HG02840 (cell line): ENCODE results near the gene SPINT1.

Experiments used
- ATAC-seq: cut with Tn5 transposase; IDR thresholded peaks from one replicate; pipeline ENCODE4 v1.9.1; 2021; ENCODE audit warnings: mild to moderate bottlenecking, moderate library complexity, moderate number of reproducible peaks; ENCODE audit not compliant: unreplicated experiment, low FRiP score

The SPINT1 gene, protein sequence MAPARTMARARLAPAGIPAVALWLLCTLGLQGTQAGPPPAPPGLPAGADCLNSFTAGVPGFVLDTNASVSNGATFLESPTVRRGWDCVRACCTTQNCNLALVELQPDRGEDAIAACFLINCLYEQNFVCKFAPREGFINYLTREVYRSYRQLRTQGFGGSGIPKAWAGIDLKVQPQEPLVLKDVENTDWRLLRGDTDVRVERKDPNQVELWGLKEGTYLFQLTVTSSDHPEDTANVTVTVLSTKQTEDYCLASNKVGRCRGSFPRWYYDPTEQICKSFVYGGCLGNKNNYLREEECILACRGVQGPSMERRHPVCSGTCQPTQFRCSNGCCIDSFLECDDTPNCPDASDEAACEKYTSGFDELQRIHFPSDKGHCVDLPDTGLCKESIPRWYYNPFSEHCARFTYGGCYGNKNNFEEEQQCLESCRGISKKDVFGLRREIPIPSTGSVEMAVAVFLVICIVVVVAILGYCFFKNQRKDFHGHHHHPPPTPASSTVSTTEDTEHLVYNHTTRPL

DNA sequence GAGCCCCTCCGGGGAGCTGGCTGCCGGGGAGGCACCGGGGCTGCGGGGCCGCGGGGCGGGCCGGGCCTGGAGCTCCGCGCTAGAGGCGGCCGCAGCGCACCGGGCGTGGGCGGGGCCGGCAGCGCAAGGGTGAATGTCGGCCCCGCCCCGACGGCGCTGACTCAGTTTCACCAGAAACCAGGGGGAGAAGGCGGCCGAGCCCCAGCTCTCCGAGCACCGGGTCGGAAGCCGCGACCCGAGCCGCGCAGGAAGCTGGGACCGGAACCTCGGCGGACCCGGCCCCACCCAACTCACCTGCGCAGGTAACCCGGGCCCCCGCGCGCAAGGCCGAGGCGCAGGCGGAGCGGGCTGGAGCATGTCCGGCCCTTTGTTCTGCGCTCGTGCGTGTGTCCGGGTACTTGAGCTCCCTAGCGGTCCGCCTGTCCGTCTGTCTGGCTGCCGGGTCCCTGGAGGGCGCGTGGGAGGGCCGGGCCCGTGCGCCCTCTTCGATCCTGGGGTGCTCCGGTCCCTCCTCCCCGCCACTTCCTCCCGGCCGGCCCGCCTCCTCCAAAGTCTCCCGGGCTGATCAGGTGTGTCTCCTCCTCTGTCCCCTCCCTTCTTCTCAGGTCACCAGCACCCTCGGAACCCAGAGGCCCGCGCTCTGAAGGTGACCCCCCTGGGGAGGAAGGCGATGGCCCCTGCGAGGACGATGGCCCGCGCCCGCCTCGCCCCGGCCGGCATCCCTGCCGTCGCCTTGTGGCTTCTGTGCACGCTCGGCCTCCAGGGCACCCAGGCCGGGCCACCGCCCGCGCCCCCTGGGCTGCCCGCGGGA is at the start of gene SPINT1:
Gene SPINT1 (plus strand): TSS at position 164 of the 811 bp plus-strand sequence. CDS start 507 bp downstream, at position 671.
- ATAC-seq, result no peak

DNA sequence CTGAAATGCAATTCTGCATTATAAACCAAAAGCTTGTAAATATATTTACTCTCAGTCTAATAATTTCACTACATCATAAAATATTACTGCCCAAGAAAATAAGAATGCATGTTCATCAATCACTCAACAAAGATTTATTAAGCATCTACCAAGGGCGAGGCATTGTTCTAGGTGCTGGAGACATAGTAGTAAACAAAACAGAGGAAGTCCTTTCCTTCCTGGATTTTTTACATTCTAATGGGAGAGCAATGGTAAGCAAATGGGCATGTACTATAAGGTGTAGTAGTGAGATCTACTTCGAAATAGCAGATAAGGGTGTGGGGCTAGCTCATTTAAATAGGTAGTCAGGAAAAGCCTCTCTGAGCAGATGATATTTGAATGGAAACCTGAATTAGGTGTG is 47.8 kb upstream of the SPINT1 start:
- no peak for ATAC-seq

DNA sequence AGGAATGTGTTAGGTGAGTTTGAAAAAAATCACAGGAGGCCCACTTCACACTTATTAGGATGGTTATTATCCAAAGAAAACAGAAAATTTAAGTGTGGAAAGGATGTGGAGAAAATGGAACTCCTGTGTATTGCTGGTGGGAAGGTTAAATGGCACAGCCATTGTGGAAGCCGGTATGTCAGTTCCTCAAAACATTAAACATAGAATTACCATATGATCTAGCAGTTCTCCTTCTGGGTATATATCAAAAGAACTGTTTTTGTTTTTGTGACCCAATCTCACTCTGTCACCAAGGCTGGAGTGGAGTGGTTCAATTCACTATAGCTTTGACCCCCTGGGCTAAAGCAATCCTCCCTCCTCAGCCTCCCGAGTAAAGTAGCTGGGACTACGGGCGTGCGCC is 47.3 kb upstream of the SPINT1 start:
- ATAC-seq, result no peak

DNA sequence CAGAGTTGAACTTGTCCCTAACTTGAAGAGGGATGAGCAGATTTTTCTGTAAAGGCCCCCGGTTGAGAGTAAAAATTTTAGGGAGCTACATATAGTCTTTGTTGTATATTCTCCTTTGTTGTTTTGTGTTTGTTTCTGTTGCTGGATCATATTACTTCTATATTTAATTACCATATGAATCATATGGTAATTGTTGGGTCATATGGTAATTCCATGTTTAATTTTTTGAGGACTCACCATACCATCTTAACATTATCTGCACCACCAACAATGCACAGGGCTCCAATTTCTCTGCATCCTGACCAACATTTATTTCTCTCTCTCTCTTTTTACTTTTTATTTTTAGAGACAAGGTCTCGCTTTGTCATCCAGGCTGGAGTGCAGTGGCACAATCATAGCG is 44.3 kb upstream of the SPINT1 start:
- no peak for ATAC-seq

DNA sequence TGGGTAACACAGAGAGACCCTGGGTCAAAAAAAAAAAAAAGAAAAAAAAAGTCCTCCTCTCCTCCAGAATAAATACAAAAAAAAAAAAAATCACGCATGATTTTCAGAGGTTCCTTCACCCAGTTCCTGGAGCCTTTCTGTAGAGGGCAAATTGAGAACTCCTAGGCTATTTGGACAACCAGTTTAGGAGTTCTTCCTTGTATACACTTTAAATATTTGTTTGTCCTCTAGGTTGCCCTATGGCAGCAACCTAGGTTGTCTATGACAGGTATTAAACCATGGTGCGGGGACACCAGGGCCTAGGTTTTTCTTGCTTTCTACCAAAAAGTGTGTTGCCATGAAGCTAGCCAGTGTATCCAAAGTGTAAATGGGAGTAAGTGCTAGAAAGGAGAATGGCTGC is 40.8 kb upstream of the SPINT1 start:
- no peak for ATAC-seq

DNA sequence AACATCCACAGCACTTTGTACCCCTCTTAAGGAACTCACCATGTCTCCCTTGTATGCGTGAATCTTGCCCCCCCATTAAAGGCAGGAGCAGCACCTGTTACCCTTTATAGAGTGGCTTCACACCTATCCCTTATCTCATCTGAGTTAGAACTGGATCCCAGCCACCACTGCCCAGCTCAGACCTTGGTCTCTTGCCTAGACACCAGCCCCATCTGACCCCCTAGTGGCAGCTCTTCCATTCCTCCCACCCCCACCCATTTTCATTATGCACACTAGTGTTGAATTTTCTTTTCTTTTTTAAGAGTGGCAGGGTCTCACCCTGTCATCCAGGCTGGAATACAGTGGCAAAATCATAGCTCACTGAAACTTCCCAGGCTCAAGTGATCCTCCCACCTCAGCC is 40.2 kb upstream of the SPINT1 start:
- ATAC-seq, result no peak

DNA sequence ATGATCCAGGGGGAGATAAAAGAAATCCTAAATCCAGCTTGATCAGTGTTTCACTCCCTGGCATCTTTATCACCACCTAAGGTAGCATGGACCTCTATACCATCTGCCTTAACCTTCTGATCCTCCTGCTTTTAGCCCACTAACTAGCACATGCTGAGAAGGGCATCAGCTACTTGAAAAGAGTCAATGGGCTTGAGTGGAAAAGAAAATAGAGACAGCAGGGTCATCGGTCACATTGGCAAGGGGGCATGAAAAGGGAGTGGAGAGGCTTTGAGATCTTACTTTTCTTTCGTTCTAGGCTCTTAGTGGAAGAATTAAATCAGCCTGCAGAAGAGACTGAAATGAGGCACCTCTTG is 37.2 kb upstream of the SPINT1 start:
- ATAC-seq, result no peak

DNA sequence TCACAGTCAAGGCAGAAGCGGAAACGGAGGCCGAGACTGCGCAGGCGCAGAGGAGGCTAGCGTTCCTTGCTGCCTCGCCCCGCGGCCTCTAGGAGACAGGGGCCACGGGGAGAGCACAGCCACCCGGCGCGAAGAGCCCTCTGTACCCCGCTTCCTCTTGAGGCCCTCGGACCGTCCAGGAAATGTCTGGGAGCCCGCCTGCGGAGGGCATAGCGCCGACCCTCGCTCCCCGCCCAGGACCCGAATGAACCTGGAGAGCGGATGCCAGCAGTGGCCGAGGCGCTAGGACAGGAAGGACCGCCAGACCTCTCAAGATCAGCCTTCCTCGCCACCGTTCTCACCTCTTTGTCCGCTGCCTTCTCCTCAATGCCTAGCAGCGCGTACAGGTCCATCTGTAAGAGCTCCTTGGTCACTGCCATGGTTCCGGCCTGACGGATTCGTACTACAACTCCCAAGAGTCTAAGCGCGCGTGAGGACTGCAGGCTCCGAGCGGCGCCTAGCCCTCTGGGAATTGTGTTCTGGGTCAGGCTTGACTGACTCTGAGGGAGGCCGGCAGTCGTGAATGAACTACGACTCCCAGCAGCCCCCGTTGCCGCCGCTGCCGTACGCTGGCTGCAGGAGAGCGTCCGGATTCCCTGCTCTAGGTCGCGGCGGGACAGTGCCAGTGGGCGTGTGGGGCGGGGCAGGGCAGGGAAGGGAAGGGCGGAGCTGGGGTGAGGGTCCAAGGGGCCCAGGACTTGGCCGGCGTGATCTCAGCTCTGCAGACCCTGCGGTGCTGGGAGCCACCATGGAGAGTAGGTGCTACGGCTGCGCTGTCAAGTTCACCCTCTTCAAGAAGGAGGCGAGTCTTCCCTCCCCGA is 36.6 kb upstream of the SPINT1 start, which contains the start of the genes DNAJC17 and ZFYVE19:
Gene DNAJC17 (minus strand): TSS at position 446 of the 860 bp plus-strand sequence. CDS start 27 bp downstream, at position 419.
Gene ZFYVE19 (plus strand): TSS at position 62 of the 860 bp plus-strand sequence. CDS start 501 bp downstream, at position 563.
- ATAC-seq, result peak; percentile 91

DNA sequence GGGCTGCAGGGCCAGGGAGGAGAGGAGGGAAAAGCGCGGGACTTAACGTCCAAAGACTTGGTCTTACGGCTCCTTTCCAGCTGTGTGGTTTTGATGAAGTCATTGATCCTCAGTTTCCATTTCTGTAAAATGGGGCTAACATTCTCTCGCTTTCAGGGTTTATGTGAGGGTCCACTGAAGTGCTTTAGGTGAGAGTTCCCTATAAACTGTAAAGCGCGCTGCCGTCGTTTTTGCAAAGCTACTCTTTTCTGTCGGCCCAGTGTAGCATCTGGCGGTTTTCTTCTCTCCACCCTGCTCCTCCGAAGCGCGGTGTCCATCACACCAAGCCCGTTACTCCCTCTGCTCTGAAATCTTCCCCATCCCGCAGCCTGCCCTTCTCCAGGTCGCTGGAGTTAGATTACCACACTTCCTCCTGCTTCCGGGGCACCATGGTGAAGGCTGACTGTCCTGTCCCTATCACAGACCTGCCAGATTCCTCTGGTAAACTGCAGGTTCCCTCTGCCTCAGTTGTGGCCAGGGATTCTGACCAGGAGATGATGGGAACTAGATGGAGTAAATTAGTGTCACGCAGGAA is 35.9 kb upstream of the SPINT1 start:
- ATAC-seq, result no peak

DNA sequence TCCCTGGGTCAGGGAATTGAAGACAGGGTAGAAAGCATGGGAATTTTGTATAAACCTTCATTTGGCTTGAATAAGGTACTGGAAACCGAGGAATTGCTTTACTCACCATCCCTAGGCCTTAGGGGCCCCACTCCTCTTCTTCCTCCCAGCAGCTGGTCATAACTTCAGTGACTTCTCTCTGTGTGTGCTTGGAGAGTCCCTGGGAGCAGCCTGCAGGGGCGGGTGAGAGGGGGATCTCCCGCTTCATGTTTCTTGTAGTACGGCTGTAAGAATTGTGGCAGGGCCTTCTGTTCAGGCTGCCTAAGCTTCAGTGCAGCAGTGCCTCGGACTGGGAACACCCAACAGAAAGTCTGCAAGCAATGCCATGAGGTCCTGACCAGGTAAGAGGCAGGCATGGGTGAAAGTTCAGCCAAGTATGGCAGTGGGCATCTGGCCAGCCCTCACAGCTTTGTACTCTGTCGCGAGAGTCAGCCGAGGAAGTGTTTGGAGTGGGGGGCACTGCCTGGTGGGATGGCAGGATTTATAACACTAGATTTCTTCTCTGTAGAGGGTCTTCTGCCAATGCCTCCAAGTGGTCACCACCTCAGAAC is 34.9 kb upstream of the SPINT1 start:
- no peak for ATAC-seq

DNA sequence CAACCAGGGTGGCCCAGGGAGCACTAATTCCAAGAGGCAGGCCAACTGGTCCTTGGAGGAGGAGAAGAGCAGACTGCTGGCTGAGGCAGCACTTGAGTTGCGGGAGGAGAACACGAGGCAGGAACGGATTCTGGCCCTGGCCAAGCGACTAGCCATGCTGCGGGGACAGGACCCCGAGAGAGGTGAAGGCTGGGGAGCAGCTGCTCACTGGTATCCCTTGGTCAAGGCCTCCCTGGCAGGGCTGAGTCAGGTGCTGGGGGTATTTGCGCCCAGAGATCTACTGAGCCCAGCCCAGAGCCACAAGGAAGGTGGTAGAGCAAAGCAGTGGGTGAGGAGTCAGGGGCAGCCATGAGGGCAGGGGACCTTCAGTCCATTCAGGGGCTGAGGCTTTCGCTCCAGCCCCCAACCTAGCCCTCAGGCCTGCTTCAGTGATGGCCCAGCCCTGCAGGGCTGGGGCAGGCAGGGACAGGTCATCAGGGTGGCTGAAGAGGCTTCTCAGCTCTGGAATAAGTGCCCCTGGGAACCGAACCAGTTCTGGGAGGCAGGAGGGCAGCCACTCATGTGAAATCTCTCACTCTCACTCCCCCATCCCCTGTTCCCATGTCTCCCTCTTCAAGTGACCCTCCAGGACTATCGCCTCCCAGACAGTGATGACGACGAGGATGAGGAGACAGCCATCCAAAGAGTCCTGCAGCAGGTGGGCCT is 31.0 kb upstream of the SPINT1 start:
- no peak for ATAC-seq

DNA sequence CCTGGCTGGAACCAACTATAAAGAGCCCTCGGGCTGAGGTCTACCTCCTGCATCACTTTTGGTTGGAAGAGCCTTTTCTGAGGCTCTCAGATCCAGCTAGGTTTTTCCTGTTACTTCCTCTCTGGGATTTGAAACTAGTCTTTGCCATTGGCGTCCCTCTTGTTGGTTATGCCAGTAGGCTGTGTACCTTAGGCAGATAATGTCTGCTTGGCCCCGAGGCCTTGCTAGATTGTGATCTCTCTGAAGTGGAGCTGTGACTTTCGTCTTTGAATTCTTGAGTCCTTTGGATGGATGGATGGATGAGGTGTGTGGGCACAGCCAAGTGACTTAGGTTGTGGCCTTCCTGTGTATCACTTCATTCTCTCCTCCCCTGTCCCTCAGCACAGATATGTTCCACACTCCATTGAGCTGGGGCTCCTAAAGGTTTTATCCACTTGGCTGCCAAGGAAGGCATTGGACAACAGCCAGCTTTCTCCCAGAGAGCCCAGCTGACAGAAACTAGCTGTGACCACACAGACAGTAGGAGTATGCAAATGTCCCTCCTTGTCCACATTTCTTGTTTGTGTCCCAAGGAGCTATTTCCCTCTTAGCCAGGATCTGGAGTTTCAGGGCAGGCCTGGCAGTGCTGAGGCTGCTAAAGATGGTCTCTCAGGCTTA is 28.7 kb upstream of the SPINT1 start:
- ATAC-seq, result no peak

DNA sequence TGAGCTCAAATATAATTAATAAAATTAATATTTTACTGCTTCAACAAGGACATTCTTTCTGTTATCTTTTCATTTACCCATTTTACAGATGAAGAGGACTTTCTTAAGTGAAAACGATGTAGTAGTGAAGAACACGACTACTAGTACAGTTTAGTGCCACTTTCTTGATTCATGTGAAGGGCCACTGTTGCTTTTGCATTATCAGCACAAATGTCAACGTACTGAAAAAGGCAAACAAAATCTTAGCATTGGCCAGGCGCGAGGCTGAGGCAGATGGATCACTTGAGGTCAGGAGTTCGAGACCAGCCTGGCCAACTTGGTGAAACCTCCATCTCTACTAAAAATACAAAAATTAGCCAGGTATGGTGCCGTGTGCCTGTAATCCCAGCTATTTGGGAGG is 24.8 kb upstream of the SPINT1 start:
- ATAC-seq, result no peak

DNA sequence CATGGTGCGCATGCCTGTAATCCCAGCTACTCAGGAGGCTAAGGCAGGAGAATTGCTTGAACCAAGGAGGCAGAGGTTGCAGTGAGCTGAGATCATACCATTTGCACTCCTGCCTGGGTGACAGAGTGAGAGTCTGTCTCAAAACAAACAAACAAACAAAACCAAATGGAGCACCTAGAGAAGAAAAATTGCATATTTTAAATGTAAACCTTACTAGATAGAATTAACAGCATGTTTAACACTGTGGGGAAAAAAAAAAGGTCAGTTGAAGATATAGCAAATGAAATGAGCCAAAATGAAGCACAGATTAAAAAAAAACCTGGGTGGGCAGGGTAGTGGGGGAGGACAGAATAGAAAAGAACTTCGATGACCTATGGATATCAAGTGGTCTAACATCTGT is 22.7 kb upstream of the SPINT1 start:
- ATAC-seq, result no peak

DNA sequence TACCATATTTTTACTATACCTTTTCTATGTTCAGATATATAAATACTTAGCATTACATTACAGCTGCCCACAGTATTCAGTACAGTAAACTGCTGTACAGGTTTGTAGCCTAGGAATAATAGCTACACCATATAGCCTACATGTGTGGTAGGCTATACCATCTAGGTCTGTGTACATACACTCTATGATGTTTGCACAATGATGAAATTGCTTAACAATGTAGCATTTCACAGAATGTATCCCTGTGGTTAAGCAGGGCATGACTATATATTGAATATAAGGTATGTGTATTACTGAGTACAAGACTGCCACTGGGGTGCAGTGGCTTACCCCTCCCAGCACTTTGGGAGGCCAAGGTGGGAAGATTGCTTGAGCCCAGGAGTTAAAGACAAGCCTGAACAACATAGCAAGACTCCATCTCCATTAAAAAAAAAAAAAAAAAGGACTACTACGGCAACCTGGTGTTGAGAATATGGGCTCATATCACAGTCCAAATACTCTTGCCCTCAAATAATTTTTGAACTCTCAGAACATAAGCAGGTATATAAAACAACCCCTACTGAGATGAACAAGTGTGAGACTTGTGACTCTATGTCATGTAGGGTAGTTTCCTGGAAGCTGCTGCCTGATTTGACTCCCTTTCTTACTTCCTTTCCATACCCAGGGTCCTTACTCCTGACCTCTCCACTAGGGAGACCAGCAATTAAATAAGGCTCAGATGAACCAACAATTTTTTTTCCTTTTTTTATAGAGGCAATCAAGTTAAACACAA is 20.1 kb upstream of the SPINT1 start:
- no peak for ATAC-seq

DNA sequence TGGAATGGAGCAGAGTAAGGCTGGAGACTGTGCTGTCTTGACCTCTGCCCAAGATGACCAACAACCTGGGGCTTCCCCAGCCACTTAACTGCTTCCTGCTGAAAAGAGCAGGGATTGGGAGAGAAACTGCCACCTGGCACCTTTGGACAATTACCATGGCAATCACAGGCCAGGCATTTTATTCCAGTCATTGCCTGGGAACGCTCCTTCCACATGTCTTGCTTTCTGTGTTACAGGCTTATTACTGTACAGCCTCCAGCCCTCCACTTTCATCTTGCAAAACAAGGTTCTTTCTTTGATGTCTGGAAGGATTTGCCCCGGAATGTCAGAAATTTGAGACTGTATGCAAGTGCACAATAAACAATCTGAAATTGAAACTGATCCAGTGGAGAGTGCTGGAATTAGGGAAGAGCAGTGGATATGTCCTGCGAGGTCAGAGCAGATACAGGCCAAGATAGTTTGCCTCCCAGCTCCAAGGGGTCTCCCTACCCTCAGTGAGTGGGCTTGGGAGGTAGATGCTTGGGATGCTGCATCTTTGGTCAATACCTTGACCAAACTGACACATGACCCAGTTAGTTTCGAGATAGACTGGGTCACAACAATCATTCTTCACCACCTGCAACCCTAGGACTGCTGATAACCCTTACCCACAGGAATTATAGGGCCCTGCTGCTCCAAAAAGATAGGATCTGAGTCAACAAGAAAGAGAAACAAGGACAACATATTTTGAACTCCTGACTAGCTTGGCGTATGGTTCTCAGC is 18.0 kb upstream of the SPINT1 start:
- ATAC-seq, result no peak

DNA sequence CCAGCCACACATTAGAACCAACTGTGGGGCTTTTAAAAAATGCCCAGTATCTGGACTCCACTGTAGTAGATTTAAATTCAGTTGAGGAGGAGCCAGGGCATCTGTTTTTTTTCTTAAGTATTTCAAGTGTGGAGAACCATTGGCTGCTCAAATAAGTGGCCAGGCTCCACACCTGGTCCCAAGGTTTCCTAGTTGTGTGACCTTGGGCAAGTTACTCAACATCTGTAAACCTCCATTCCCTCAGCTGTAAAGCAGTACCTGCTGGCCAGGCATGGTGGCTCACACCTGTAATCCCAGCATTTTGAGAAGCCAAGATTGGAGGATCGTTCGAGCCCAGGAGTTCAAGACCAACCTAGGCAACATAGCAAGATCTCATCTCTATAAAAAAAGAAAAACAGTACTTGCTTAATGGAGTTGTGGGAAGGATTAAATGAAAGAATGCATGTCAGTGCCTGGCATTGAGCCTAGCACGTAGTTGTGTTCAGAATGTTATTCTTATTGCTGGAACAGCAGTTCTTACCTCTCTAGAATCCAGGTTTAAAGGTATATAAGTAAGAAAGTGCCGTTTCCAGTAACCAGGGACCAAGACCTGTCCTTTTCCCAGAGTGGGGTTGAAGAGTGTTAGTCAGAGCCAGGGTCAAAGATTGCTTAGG is 17.3 kb upstream of the SPINT1 start:
- ATAC-seq, result no peak
